HEK293 (cell line): Measurements from ENCODE around the gene FUCA2.

Experiments
- CTCF ChIA-PET: fragments of 350-600 bp; formaldehyde crosslinking; extraction: SDS; loops from one replicate; lab custom pipeline; 2021; ENCODE audit warnings: antibody characterized with exemption; lab: Yijun Ruan, JAX
- POLR2A ChIA-PET: fragments of 300-600 bp; formaldehyde crosslinking; extraction: SDS; loops from one replicate; lab custom pipeline; 2020; ENCODE audit warnings: antibody characterized with exemption, inconsistent platforms; lab: Yijun Ruan, JAX
- H3K27ac ChIP-seq: fragments of 200-500 bp; sonication (Bioruptor generic); 2 replicates; pipeline ENCODE4 v1.5.1; 2014; ENCODE audit warnings: low read depth, low read length, control low read depth, inconsistent platforms; ENCODE audit errors: extremely low read depth
- H3K36me3 ChIP-seq, 2 experiments: fragments of 200-500 bp in 1 of 2; sonication (Bioruptor generic) in 1 of 2; 1 replicate in 1 of 2; 2 replicates in 1 of 2; pipeline ENCODE4 v1.5.1; 2014 to 2017; ENCODE audit warnings: inconsistent platforms in 2 of 2, low read length in 2 of 2; ENCODE audit not compliant: control insufficient read depth in 2 of 2, insufficient read depth in 1 of 2
- H3K4me1 ChIP-seq: fragments of 200-500 bp; sonication (Bioruptor generic); 2 replicates; pipeline ENCODE4 v1.5.1; 2014; ENCODE audit warnings: mild to moderate bottlenecking, low read length, inconsistent platforms; ENCODE audit not compliant: control insufficient read depth, insufficient read depth
- H3K4me3 ChIP-seq: 2 replicates; pipeline ENCODE4 v1.5.1; 2011; ENCODE audit warnings: low read depth, mild to moderate bottlenecking, control low read depth, low read length, moderate library complexity
- H3K9me3 ChIP-seq: fragments of 200-500 bp; sonication (Bioruptor generic); 2 replicates; pipeline ENCODE4 v1.5.1; 2014; ENCODE audit warnings: low read depth, low read length, inconsistent platforms; ENCODE audit not compliant: control insufficient read depth, insufficient read depth
- BCL11B ChIP-seq: fragments of 450-650 bp; formaldehyde crosslinking; IDR thresholded peaks from 2 replicates; pipeline ENCODE4 v1.5.1; 2016; ENCODE audit warnings: low read depth, missing biosample characterization, missing genetic modification characterization
- FEZF1 ChIP-seq: fragments of 450-650 bp; formaldehyde crosslinking; IDR thresholded peaks from 2 replicates; pipeline ENCODE4 v1.5.1; 2016; ENCODE audit warnings: missing biosample characterization, missing genetic modification characterization
- HOXD13 ChIP-seq: sonication (generic); formaldehyde crosslinking; IDR thresholded peaks from 2 replicates; pipeline ENCODE4 v1.8.0; 2022; ENCODE audit warnings: missing genetic modification reagents, borderline replicate concordance
- KLF9 ChIP-seq: fragments of 450-650 bp; formaldehyde crosslinking; IDR thresholded peaks from 2 replicates; pipeline ENCODE4 v1.5.1; 2016; ENCODE audit warnings: missing biosample characterization, missing genetic modification characterization, low read depth
- PRDM10 ChIP-seq: fragments of 450-650 bp; formaldehyde crosslinking; IDR thresholded peaks from 2 replicates; pipeline ENCODE4 v1.5.1; 2016; ENCODE audit warnings: missing biosample characterization, missing genetic modification characterization
- PRDM2 ChIP-seq: fragments of 450-650 bp; formaldehyde crosslinking; IDR thresholded peaks from 2 replicates; pipeline ENCODE4 v1.5.1; 2016; ENCODE audit warnings: missing biosample characterization, missing genetic modification characterization, borderline replicate concordance
- SALL2 ChIP-seq: fragments of 450-650 bp; formaldehyde crosslinking; IDR thresholded peaks from 2 replicates; pipeline ENCODE4 v1.5.0; 2017; ENCODE audit warnings: missing biosample characterization, mild to moderate bottlenecking, missing genetic modification characterization, borderline replicate concordance
- ZBTB17 ChIP-seq: fragments of 450-650 bp; formaldehyde crosslinking; IDR thresholded peaks from 2 replicates; pipeline ENCODE4 v1.5.1; 2016; ENCODE audit warnings: missing biosample characterization, missing genetic modification characterization
- ZBTB20 ChIP-seq: fragments of 450-650 bp; formaldehyde crosslinking; IDR thresholded peaks from 2 replicates; pipeline ENCODE4 v1.5.1; 2016; ENCODE audit warnings: missing biosample characterization, missing genetic modification characterization
- ZBTB7A ChIP-seq: fragments of 450-650 bp; formaldehyde crosslinking; IDR thresholded peaks from 2 replicates; pipeline ENCODE4 v1.5.1; 2016; ENCODE audit warnings: low read depth, missing biosample characterization, missing genetic modification characterization
- ZNF16 ChIP-seq: fragments of 450-650 bp; formaldehyde crosslinking; IDR thresholded peaks from 2 replicates; pipeline ENCODE4 v1.5.1; 2016; ENCODE audit warnings: low read depth, missing biosample characterization, missing genetic modification characterization
- ZNF2 ChIP-seq: fragments of 450-650 bp; formaldehyde crosslinking; IDR thresholded peaks from 2 replicates; pipeline ENCODE4 v1.5.1; 2016; ENCODE audit warnings: missing biosample characterization, missing genetic modification characterization
- ZNF274 ChIP-seq, 2 experiments: fragments of 200-500 bp in 1 of 2; fragments of 450-650 bp in 1 of 2; sonication (Bioruptor generic) in 1 of 2; formaldehyde crosslinking in 1 of 2; IDR thresholded peaks; 2 replicates each; pipeline versions ENCODE4 v1.5.1 to v1.6.1; 2014 to 2016; ENCODE audit warnings: borderline replicate concordance in 1 of 2, inconsistent platforms in 1 of 2, low read length in 1 of 2, missing biosample characterization in 1 of 2, missing genetic modification characterization in 1 of 2
- ZNF292 ChIP-seq: fragments of 450-650 bp; formaldehyde crosslinking; IDR thresholded peaks from 2 replicates; pipeline ENCODE4 v1.5.1; 2016; ENCODE audit warnings: low read depth, missing biosample characterization, missing genetic modification characterization, borderline replicate concordance
- ZNF335 ChIP-seq: fragments of 450-650 bp; formaldehyde crosslinking; conservative IDR thresholded peaks from 2 replicates; pipeline ENCODE4 v1.5.1; 2016; ENCODE audit warnings: missing biosample characterization, missing genetic modification characterization
- ZNF341 ChIP-seq: fragments of 450-650 bp; formaldehyde crosslinking; IDR thresholded peaks from 2 replicates; pipeline ENCODE4; 2016; ENCODE audit warnings: low read depth, missing biosample characterization, missing genetic modification characterization
- ZNF561 ChIP-seq: fragments of 450-650 bp; IDR thresholded peaks from 2 replicates; pipeline ENCODE4 v1.5.1; 2018; ENCODE audit warnings: missing biosample characterization, missing genetic modification characterization, borderline replicate concordance
- ZNF658 ChIP-seq: fragments of 450-650 bp; formaldehyde crosslinking; IDR thresholded peaks from 2 replicates; pipeline ENCODE4; 2016; ENCODE audit warnings: missing biosample characterization, missing genetic modification characterization
- TF ChIP-seq, protein P1 (sequence below): fragments of 450-650 bp; formaldehyde crosslinking; IDR thresholded peaks from 2 replicates; pipeline ENCODE4 v1.5.0; 2017; ENCODE audit warnings: missing biosample characterization, missing genetic modification characterization, borderline replicate concordance
- TF ChIP-seq, protein P2 (sequence below): fragments of 450-650 bp; formaldehyde crosslinking; IDR thresholded peaks from 2 replicates; pipeline ENCODE4 v1.5.1; 2016; ENCODE audit warnings: missing biosample characterization, missing genetic modification characterization

Gene FUCA2

GRCh38 chr6:143536461-143536865 lies 24.9 kb upstream of the FUCA2 start:
- H3K9me3 ChIP-seq = no peaks in the 10 kb centered on the region
- no peaks in the 10 kb centered on the region for H3K36me3 ChIP-seq
- CTCF ChIA-PET = interaction anchor here (0.9 to 2.0 kb wide), 6 partner anchors 16 to 34 kb away, joined by 3 to 11 read pairs (median 5); partner anchors contain the start of gene FUCA2
- peak overlapping the region; percentile 78; the same call in 1 of the 2 replicates for H3K27ac ChIP-seq
- POLR2A ChIA-PET = interaction anchor here (0.8 to 1.5 kb wide), 3 partner anchors 25 to 142 kb away, joined by 3 to 11 read pairs (median 7); partner anchors contain the start of genes ADAT2, FUCA2 and PEX3
- peak overlapping the region; percentile 56 for H3K4me3 ChIP-seq
- 0 out of 2 replicates have a peak, but pooled peaks cover 3% of the 10 kb centered on the region for H3K4me1 ChIP-seq
- TF ChIP-seq, protein P1, sequence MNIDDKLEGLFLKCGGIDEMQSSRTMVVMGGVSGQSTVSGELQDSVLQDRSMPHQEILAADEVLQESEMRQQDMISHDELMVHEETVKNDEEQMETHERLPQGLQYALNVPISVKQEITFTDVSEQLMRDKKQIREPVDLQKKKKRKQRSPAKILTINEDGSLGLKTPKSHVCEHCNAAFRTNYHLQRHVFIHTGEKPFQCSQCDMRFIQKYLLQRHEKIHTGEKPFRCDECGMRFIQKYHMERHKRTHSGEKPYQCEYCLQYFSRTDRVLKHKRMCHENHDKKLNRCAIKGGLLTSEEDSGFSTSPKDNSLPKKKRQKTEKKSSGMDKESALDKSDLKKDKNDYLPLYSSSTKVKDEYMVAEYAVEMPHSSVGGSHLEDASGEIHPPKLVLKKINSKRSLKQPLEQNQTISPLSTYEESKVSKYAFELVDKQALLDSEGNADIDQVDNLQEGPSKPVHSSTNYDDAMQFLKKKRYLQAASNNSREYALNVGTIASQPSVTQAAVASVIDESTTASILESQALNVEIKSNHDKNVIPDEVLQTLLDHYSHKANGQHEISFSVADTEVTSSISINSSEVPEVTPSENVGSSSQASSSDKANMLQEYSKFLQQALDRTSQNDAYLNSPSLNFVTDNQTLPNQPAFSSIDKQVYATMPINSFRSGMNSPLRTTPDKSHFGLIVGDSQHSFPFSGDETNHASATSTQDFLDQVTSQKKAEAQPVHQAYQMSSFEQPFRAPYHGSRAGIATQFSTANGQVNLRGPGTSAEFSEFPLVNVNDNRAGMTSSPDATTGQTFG (tag by site-specific recombination) = no peak
- TF ChIP-seq KLF9 (tag by site-specific recombination) (no peak; the same call in 1 of the 2 replicates), ZBTB17 (tag by site-specific recombination) (peak; percentile 39; the same call in 1 of the 2 replicates), ZNF561 (tag by site-specific recombination) (0 out of 2 replicates have a peak, but pooled peaks have one; percentile 44), ZNF341 (peak; percentile 41; the same call in 1 of the 2 replicates), ZNF274 (IDR thresholded peaks at IDR 0.05; ENCODE audit: low read length) (no peak), ZNF274 (tag by site-specific recombination; IDR thresholded peaks at IDR 0.05; ENCODE audit: borderline replicate concordance) (no peak), HOXD13 (CRISPR knock-in tag) (0 out of 2 replicates have a peak, but pooled peaks have one; percentile 27), PRDM10 (tag by site-specific recombination) (peak; percentile 57; the same call in 1 of the 2 replicates), ZBTB7A (tag by site-specific recombination) (no peak), ZNF335 (tag by site-specific recombination) (peak; percentile 68), ZNF292 (no peak), SALL2 (no peak), PRDM2 (tag by site-specific recombination) (no peak), FEZF1 (tag by site-specific recombination) (no peak), ZNF2 (peak; percentile 39; the same call in 1 of the 2 replicates), BCL11B (tag by site-specific recombination) (no peak), ZNF16 (tag by site-specific recombination) (no peak), ZNF658 (tag by site-specific recombination) (no peak), ZBTB20 (peak; percentile 68; the same call in 1 of the 2 replicates)
- TF ChIP-seq, protein P2, sequence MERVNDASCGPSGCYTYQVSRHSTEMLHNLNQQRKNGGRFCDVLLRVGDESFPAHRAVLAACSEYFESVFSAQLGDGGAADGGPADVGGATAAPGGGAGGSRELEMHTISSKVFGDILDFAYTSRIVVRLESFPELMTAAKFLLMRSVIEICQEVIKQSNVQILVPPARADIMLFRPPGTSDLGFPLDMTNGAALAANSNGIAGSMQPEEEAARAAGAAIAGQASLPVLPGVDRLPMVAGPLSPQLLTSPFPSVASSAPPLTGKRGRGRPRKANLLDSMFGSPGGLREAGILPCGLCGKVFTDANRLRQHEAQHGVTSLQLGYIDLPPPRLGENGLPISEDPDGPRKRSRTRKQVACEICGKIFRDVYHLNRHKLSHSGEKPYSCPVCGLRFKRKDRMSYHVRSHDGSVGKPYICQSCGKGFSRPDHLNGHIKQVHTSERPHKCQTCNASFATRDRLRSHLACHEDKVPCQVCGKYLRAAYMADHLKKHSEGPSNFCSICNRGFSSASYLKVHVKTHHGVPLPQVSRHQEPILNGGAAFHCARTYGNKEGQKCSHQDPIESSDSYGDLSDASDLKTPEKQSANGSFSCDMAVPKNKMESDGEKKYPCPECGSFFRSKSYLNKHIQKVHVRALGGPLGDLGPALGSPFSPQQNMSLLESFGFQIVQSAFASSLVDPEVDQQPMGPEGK (tag by site-specific recombination) = peak; percentile 49; the same call in 1 of the 2 replicates
